PC-3 (cell line): ENCODE data around the gene KLHDC8B. TPM values are rescaled to one million over a fixed set of nuclear protein-coding genes. Genes with fewer than 3 reads are reported as not detected.

ENCODE experiments used
- ATAC-seq: fragments of 200-7000 bp; cut with Tn5 transposase; 2 replicates; pipeline ENCODE4 v1.9.1; 2020; ENCODE audit warnings: mild to moderate bottlenecking, moderate library complexity
- BruUV-seq: library from RNA; stranded (reverse); fragments of 400-500 nt; replicated peaks from 2 replicates; lab custom pipeline; 2021; lab: Mats Ljungman, UMichigan
- CTCF ChIA-PET: fragments of 300-600 bp; sonication (Branson Sonifier 250); formaldehyde crosslinking; loops from one replicate; lab custom pipeline; 2022; ENCODE audit warnings: antibody characterized with exemption; lab: Charles Lee
- POLR2A ChIA-PET: fragments of 300-600 bp; sonication (Branson Sonifier 250); formaldehyde crosslinking; loops from one replicate; lab custom pipeline; 2022; ENCODE audit warnings: antibody characterized with exemption; ENCODE audit not compliant: unreplicated experiment; lab: Charles Lee
- DNase-seq: peaks from one replicate; pipeline ENCODE4 v3.0.0-alpha.2; 2015
- H2AFZ ChIP-seq: fragments of 300-600 bp; sonication (generic); 2 replicates; pipeline ENCODE4 v1.6.0; 2016; ENCODE audit warnings: antibody characterized with exemption, low read length
- H3F3A ChIP-seq: fragments of 300-600 bp; sonication (generic); one replicate; pipeline ENCODE4 v1.6.0; 2017; ENCODE audit warnings: antibody characterized with exemption, low read length, control low read depth, mild to moderate bottlenecking; ENCODE audit not compliant: unreplicated experiment
- H3K27ac ChIP-seq: fragments of 300-600 bp; sonication (generic); 2 replicates; pipeline ENCODE4 v1.5.1; 2016; ENCODE audit warnings: mild to moderate bottlenecking, low read length
- H3K27me3 ChIP-seq: fragments of 300-600 bp; sonication (generic); 2 replicates; pipeline ENCODE4 v1.6.1; 2016; ENCODE audit warnings: low read length, mixed read lengths
- H3K36me3 ChIP-seq: fragments of 300-600 bp; sonication (generic); 2 replicates; pipeline ENCODE4 v1.6.1; 2016; ENCODE audit warnings: low read depth, mixed run types, low read length, mixed read lengths
- H3K4me1 ChIP-seq: fragments of 300-600 bp; sonication (generic); 2 replicates; pipeline ENCODE4 v1.5.1; 2016; ENCODE audit warnings: low read length; ENCODE audit not compliant: insufficient read depth
- H3K4me2 ChIP-seq: fragments of 300-600 bp; sonication (generic); 2 replicates; pipeline ENCODE4 v1.6.0; 2016; ENCODE audit warnings: low read length
- H3K4me3 ChIP-seq: fragments of 300-600 bp; sonication (generic); 2 replicates; pipeline ENCODE4 v1.5.1; 2016; ENCODE audit warnings: mild to moderate bottlenecking, low read length, mixed read lengths
- H3K79me2 ChIP-seq: fragments of 300-600 bp; sonication (generic); 2 replicates; pipeline ENCODE4 v1.6.1; 2017; ENCODE audit warnings: low read length, mixed read lengths
- H3K9ac ChIP-seq: fragments of 300-600 bp; sonication (generic); 2 replicates; pipeline ENCODE4 v1.6.0; 2016; ENCODE audit warnings: mild to moderate bottlenecking, low read length
- H3K9me2 ChIP-seq: fragments of 300-600 bp; sonication (generic); replicated peaks from 2 replicates; pipeline ENCODE4 v1.6.1; 2016; ENCODE audit warnings: mixed run types, low read length, mixed read lengths
- H3K9me3 ChIP-seq: fragments of 300-600 bp; sonication (generic); 2 replicates; pipeline ENCODE4 v1.6.1; 2016; ENCODE audit warnings: low read length, mixed read lengths
- H4K20me1 ChIP-seq: fragments of 300-600 bp; sonication (generic); 2 replicates; pipeline ENCODE4 v1.6.1; 2016; ENCODE audit warnings: low read length, mixed read lengths
- CTCF ChIP-seq: fragments of 300-600 bp; sonication (generic); conservative IDR thresholded peaks from 2 replicates; pipeline ENCODE4 v1.5.1; 2017; ENCODE audit warnings: antibody characterized with exemption, low read depth, mild to moderate bottlenecking, low read length
- EZH2 ChIP-seq: fragments of 300-600 bp; sonication (generic); IDR thresholded peaks from one replicate; pipeline ENCODE4 v1.6.1; 2017; ENCODE audit warnings: antibody characterized with exemption, mild to moderate bottlenecking, low read length; ENCODE audit not compliant: unreplicated experiment
- EZH2phosphoT487 ChIP-seq: fragments of 300-600 bp; sonication (generic); IDR thresholded peaks from 2 replicates; pipeline ENCODE4 v1.6.1; 2018; ENCODE audit warnings: mild to moderate bottlenecking, antibody characterized with exemption, low read length, borderline replicate concordance
- intact Hi-C: fragments of 100-400 bp; cut with micrococcal nuclease; formaldehyde crosslinking; loops from 2 replicates; pipeline ENCODE4 v1.9.0; 2023
- total RNA-seq: library from RNA; depleted of rRNA; stranded (reverse); fragments of >200 nt; gene quantifications from 2 replicates; pipeline ENCODE4 v1.2.3, GENCODE V29; 2014

Gene KLHDC8B
- total RNA-seq, 1 experiment from 2014 or later = 34.4 TPM

DNA sequence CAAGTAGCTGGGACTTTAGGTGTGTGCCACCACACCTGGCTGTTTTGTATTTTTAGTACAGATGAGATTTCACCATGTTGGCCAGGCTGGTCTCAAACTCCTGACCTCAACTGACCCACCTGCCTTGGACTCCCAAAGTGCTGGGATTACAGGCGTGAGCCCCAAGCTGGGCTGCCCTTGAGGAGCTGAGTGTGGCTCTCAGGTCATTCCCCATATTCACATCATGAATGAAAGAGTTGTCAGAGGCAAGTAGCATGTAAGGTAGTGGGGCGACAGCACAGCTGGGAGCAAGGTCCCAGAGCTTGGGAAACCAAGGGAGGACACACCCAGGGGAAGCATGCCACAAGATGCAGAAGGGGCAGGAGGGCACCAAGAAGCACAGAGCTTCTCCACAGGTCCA is 10.2 kb upstream of the KLHDC8B start:
- Histone ChIP-seq H3K4me1 (peaks cover 10% of the 10 kb centered on the region), H3K9me3 (no peaks in the 10 kb centered on the region), H3K79me2 (peaks cover 21% of the 10 kb centered on the region), H3K9me2 (no peaks in the 10 kb centered on the region), H4K20me1 (no peaks in the 10 kb centered on the region), H3F3A (no peaks in the 10 kb centered on the region), H3K4me2 (no peak overlapping the region), H3K27me3 (no peaks in the 10 kb centered on the region), H3K9ac (no peak overlapping the region), H3K27ac (no peak overlapping the region), H3K36me3 (peaks cover 15% of the 10 kb centered on the region; the same call in 1 of the 2 replicates), H3K4me3 (no peak overlapping the region), H2AFZ (no peak overlapping the region)
- ChIA-PET CTCF (no interaction called here), POLR2A (no interaction called here)
- ATAC-seq (no peak), DNase-seq (no peak)
- BruUV-seq = no TSS peak
- no peak for TF ChIP-seq CTCF
- no peak for TF ChIP-seq EZH2
- no peak for TF ChIP-seq EZH2phosphoT487
- intact Hi-C loops = no loop called here

GRCh38 chr3:49161808-49162530 is 9.4 kb upstream of the KLHDC8B start:
- ATAC-seq = no peak
- H3K9me2 ChIP-seq = no peaks in the 10 kb centered on the region
- no peak overlapping the region for H3K27ac ChIP-seq
- ChIA-PET POLR2A (no interaction called here), CTCF (no interaction called here)
- no peak for DNase-seq
- peaks cover 16% of the 10 kb centered on the region for H3K4me1 ChIP-seq
- H3F3A ChIP-seq = no peaks in the 10 kb centered on the region
- intact Hi-C loops = no loop called here
- no peaks in the 10 kb centered on the region for H3K9me3 ChIP-seq
- no peaks in the 10 kb centered on the region for H4K20me1 ChIP-seq
- peaks cover 28% of the 10 kb centered on the region for H3K79me2 ChIP-seq
- no peak overlapping the region for H3K9ac ChIP-seq
- peaks cover 15% of the 10 kb centered on the region; the same call in 1 of the 2 replicates for H3K36me3 ChIP-seq
- no peaks in the 10 kb centered on the region for H3K27me3 ChIP-seq
- no peak overlapping the region for H3K4me2 ChIP-seq
- TF ChIP-seq EZH2phosphoT487 = no peak
- TF ChIP-seq EZH2 = no peak
- no peak for TF ChIP-seq CTCF
- no peak overlapping the region for H3K4me3 ChIP-seq
- no TSS peak for BruUV-seq
- H2AFZ ChIP-seq = no peak overlapping the region

- Histone ChIP-seq H3K27ac (no peak overlapping the region), H3F3A (no peaks in the 10 kb centered on the region), H3K9me2 (no peaks in the 10 kb centered on the region), H3K4me1 (peaks cover 16% of the 10 kb centered on the region), H3K4me2 (no peak overlapping the region), H3K9ac (no peak overlapping the region), H3K27me3 (no peaks in the 10 kb centered on the region), H2AFZ (no peak overlapping the region), H3K36me3 (peaks cover 15% of the 10 kb centered on the region; the same call in 1 of the 2 replicates), H3K9me3 (no peaks in the 10 kb centered on the region), H4K20me1 (no peaks in the 10 kb centered on the region), H3K79me2 (peaks cover 28% of the 10 kb centered on the region), H3K4me3 (no peak overlapping the region)
- TF ChIP-seq EZH2phosphoT487 (no peak), EZH2 (no peak), CTCF (no peak)
- POLR2A ChIA-PET = no interaction called here
- CTCF ChIA-PET = no interaction called here
- ATAC-seq = no peak
- no TSS peak for BruUV-seq
- intact Hi-C loops = no loop called here
- no peak for DNase-seq
Measured at GRCh38 chr3:49162751-49163419, 8.5 kb upstream of the KLHDC8B start.
